Muscle of arm (tissue), 12 donors: ENCODE measurements around the gene PPM1J. TPM values are rescaled to one million over a fixed set of nuclear protein-coding genes. Genes with fewer than 3 reads are reported as not detected.

Experiments
- DNase-seq: peaks from one replicate; pipeline ENCODE4 v3.0.0-alpha.2; 2013
- polyA plus RNA-seq, 12 donors: library from polyadenylated mRNA; unstranded; fragments of 120-200 nt; gene quantifications; one replicate each; pipeline ENCODE4 v1.2.1, GENCODE V29; 2013; ENCODE audit not compliant: insufficient read length in 12 of 12

Gene PPM1J
- polyA plus RNA-seq, 12 donors, result 1.4 to 3.7 (median 2.7) TPM; not detected in 2

DNA sequence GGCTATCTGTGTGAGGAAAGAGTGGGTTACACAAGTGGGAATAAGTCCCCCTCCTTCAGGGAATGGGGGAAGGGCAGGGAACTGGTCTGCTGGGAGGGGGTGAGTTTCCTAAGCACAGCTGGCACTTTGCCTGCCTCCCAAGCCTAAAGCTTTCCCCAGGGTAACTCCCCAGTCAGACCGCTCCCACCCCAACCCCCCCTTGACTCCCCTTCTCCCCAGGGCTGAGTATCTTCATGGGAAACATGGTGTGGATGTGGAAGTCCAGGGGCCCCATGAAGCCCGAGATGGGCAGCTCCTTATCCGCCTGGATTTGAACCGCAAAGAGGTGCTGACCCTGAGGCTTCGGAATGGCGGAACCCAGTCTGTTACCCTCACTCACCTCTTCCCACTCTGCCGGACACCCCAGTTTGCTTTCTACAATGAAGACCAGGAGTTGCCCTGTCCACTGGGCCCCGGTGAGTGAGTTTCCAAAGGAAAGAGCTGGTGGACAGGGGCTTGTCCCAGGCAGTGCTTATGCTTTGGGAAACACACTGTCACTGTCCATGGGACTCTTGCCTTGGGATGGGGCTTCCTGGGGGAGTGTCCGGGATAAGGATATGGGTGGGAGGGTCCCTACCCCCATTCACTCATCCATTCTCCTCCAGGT is 25.8 kb downstream of the PPM1J start:
- DNase-seq, result no peak

DNA sequence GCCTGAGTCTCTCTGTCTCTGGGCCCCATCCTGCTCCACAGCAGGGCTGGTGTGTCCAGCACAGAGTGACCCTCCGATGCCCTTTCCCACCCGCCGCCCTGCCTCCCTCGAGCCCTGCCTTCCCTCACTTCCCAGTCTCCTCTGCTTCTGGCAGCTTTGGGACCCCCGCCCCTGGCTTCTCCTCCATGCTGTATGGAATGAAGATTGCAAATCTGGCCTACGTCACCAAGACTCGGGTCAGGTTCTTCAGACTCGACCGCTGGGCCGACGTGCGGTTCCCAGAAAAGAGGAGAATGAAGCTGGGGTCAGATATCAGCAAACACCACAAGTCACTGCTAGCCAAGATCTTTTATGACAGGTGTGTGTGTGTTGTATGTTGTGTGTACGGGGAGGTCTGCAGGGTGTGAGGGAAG is 26.3 kb downstream of the PPM1J start:
- DNase-seq, result peak; percentile 65

DNA sequence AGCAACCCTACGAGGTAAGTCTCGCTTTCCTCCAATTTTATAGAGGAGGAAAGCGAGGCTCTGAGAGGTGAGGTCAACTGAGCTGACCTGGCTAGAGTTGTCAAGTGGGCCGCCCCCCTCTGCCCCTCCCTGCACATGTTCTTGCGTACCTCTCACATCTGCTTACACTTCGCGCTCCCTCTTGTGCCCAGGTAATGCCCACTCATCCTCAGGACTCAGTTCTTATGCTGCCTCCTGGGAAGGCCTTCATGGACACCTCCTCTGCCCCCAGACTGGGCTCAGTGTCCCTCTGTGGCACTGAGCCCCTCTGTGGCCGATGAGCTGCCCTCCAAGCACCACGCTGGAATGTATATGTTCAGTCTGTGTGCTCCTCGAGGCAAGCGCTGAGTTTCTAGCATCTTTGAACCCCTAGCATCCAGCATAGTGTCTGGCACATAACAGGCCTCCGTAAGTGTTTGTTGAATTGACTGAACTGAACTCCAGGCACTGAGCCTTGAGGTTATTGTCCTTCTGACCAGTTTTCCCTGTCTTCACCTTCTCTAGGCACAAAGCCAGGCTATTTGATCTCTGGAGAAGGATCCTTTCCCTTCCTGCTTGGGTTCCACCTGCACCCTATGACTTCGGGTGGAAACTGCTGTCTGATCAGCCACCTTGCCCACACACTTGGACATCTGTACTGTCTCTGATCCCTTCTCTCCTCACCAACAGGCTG is 27.2 kb downstream of the PPM1J start:
- DNase-seq, result no peak

- no peak for DNase-seq
Observed at GRCh38 chr1:112687361-112687760, 27.8 kb downstream of the PPM1J start.

- no peak for DNase-seq
Observed at GRCh38 chr1:112686835-112687234, 28.3 kb downstream of the PPM1J start.

- no peak for DNase-seq
Observed at GRCh38 chr1:112686417-112686816, 28.7 kb downstream of the PPM1J start.

GRCh38 chr1:112685913-112686312 is 29.2 kb downstream of the PPM1J start:
- no peak for DNase-seq

DNA sequence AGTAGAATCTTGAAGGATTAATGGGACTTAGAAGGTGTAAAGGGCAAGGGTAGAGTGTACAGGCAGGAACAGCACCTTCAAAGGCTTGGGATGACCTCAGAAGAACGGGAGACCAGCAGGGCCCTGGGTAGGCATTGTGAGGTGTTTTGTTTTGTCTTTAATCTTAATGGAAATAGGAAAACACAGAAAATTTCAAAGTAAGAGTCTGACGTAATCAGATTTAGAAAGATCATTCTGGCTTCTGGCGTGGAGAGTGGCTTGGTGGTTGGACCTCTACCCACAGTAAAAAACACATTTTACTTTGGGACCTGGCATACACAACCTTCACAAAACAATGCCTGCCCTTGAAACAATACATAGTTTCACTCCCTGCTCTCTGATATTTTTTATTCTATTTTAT is 36.5 kb downstream of the PPM1J start:
- DNase-seq, result no peak

DNA sequence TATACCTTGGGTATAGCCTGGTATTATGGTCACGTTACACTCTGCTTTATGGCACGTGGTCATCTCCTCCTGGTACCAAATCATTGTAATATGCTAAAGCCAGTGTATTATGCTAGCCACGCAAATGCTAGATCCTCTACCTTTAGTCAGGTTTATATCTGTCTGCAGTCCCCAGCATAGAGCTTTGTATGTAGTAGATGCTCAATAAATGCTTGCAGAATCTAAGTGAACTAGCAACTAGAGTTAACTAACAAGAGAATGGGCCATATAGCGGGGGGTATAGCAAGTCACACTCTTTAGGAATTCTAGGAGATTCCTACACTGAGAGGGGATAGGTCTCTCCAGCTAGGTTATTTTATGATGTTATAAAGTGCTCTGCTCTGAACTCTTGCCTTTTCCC is 37.6 kb downstream of the PPM1J start:
- DNase-seq, result no peak

GRCh38 chr1:112676543-112676942 is 38.6 kb downstream of the PPM1J start:
- no peak for DNase-seq

GRCh38 chr1:112675728-112676381 is 39.3 kb downstream of the PPM1J start:
- DNase-seq, result no peak

- peak; percentile 54 for DNase-seq
Observed at GRCh38 chr1:112674986-112675727, 40.0 kb downstream of the PPM1J start.

DNA sequence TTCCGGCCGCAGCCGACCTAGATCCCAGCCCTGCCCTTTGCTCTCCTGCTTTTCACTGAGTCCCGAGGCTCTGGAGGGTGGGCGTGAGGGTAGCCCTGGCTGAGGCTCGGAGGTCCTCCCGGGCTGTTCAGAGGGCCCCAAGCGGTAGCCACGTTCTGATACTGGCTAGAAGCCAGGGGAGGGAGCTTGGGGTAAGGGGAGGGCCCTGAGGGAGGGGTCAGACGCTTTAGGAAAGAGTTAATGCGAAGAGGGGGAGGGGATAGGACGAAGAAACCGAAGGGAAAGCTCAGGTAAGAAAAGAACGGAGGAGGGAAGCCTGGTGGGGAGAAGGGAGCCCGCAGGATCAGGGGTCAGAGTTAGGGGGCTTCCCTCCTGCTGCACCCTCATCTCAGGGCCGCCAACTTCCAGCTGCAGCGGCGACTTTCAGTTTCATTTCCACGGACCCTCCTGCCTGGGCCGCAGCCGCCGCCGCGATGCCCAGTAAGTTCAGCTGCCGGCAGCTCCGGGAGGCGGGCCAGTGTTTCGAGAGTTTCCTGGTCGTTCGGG is 40.6 kb downstream of the PPM1J start, which contains the start of gene MOV10:
Gene MOV10 (plus strand): TSS at position 220 of the 546 bp plus-strand sequence. CDS start 254 bp downstream, at position 474.
- DNase-seq, result peak; percentile 76

DNA sequence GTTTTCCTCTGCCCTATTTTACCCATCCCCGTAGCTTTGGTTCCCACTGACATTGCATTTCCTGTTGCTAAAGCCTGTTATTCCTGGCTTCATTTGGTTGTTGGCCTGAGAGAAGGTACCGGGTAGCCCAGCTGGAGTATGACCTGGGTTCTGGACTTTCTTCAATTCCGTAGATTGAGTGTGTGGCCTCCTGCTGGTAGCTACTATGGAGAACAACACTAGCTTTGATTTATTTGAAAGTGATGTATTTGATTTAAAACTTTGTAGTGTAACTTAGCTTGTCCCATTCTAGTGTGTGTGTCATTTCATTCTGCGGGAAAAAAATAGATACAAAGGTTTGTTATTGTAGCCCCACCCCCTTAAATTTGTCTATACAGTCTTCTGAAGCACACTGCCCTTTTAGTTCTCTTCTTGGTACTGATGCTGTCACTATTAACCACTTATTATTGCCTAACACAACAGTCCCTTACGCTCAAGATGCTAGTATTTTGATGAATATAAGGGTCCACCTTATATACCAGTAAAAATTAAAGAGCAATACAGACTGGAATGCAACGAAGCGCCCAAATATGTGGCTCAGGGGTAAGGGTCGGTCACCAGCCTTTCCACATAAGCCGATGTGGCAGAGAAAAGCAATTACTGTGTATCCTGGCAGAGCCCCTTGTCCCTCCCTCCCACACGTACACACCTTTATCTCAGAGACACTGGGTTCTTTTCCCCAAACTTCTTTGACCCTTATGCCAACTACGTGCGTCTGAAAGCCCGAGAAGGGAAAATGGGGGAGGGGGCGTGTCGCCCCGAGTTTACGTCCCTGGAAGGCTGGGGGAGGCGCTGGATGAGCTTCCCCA is 41.3 kb downstream of the PPM1J start:
- peak; percentile 51 for DNase-seq

DNA sequence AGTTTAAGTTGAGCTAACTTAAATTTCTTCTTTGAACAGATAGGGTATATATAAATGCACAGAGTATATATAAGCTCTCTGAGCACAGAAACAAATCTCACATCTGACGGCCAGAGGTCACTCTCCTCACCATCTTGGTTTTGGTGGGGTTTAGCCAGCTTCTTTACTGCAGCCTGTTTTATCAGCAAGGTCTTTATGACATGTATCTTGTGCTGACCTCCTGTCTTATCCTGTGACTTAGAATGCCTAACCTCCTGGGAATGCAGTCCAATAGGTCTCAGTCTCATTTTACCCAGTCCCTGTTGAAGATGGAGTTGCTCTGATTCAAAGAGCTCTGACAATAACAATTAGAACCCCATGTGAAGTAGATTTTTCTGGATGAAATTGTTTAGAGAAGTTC is 42.3 kb downstream of the PPM1J start:
- no peak for DNase-seq

DNA sequence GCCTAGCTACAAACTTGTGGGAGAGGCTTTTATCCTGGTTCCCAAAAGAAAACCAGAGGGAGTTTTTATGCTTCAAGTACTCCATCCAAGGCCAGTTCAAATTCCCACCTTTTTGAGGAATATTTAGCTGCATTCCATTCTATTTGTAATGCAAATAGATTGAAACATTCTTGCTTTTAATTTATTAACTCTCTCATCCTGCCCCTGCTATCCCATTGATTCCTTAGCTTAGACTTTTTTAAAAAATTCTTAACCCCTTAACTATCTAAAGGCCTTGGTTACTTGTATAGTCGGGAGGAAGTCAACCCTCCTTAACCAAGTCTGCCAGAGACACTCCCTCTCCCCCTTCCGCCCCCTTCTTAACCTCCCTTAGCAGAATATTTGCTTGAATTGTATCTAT is 43.1 kb downstream of the PPM1J start:
- no peak for DNase-seq

- no peak for DNase-seq
Observed at GRCh38 chr1:112666946-112667345, 48.2 kb downstream of the PPM1J start.

- no peak for DNase-seq
Observed at GRCh38 chr1:112665857-112666256, 49.3 kb downstream of the PPM1J start.
